K562 treated with DMSO at 1 percent for 12 hours (cell line): ENCODE results near the gene ZNF567. TPM values are rescaled to one million over a fixed set of nuclear protein-coding genes. Genes with fewer than 3 reads are reported as not detected.

Source experiments
- total RNA-seq: library from RNA; unstranded; fragments of 300-600 nt; gene quantifications from 2 replicates; pipeline ENCODE4 v1.2.3, GENCODE V29; 2022; ENCODE audit not compliant: insufficient read depth

The ZNF567 gene
- total RNA-seq, result 1.2 and 3.3 TPM in 2 replicates

GRCh38 chr19:36687214-36688056, at the start of gene ZNF567:
Gene ZNF567 (plus strand): TSS chr19:36687612. CDS start chr19:36694868, 7,256 bp downstream.

Other genes with a start within 250 kb of the ZNF567 start
- gene ZNF566, start 198.1 kb upstream of the ZNF567 start, total RNA-seq, result 2.0 and 4.7 TPM in 2 replicates
- gene ZNF260, start 159.3 kb upstream of the ZNF567 start, total RNA-seq, result 1.0 and 4.3 TPM in 2 replicates
- gene ZNF529, start 114.3 kb upstream of the ZNF567 start, total RNA-seq, result 0.76 and 3.0 TPM in 2 replicates
- 0.23 TPM in 1 of 2 replicates, not detected in the other for gene ZNF382, start 82.3 kb upstream of the ZNF567 start, total RNA-seq
- 1.2 TPM in 1 of 2 replicates, not detected in the other for gene ZNF461, start 20.8 kb upstream of the ZNF567 start, total RNA-seq
- gene ZNF850, start 85.2 kb downstream of the ZNF567 start, total RNA-seq, result 1.0 and 1.8 TPM in 2 replicates
- gene ZNF790, start 150.8 kb downstream of the ZNF567 start, total RNA-seq, result not detected in 2 replicates
- gene ZNF345, start 163.3 kb downstream of the ZNF567 start, total RNA-seq, result 0.47 TPM in 1 of 2 replicates, not detected in the other
- gene ZNF829, start 228.7 kb downstream of the ZNF567 start, total RNA-seq, result not detected in 2 replicates
- 0.28 TPM in 1 of 2 replicates, not detected in the other for gene ZNF568, start 228.7 kb downstream of the ZNF567 start, total RNA-seq